ENCODE measurements around the gene SHROOM3.
"Not testable (repeated sequence)": the region's sequence is repeated elsewhere in the genome, so short reads cannot be mapped to it uniquely, and the experiment has no call there.

The SHROOM3 gene

DNA sequence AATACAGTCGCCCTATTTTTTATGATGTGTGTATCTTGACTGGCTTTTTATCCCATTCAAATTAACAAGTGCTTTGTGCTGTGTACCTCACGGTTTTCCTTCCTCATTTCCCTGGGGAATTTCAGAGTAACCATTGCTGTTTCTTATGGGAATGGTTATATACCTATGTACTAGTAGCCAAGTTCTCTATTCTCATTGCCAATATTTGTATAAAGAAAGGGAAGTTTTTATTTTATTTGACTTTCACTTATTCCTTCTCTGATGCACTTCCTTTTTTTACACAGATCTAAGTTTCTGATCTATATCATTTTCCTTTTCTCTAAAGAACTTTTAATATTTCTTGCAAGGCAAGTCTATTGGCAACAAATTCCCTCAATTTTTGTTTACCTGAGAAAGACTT, 281.6 kb downstream of the SHROOM3 start:
- DNase-seq (ENCODE audit: low read depth, low spot score): no peak
- TF ChIP-seq YY1 (IDR thresholded peaks at IDR 0.05; ENCODE audit: insufficient read depth, insufficient read length) (no peak), ZNF274 (IDR thresholded peaks at IDR 0.05; ENCODE audit: low read depth, low read length) (no peak), SUZ12 (IDR thresholded peaks at IDR 0.05; ENCODE audit: extremely low read depth, insufficient read depth, insufficient read length) (no peak)

DNA sequence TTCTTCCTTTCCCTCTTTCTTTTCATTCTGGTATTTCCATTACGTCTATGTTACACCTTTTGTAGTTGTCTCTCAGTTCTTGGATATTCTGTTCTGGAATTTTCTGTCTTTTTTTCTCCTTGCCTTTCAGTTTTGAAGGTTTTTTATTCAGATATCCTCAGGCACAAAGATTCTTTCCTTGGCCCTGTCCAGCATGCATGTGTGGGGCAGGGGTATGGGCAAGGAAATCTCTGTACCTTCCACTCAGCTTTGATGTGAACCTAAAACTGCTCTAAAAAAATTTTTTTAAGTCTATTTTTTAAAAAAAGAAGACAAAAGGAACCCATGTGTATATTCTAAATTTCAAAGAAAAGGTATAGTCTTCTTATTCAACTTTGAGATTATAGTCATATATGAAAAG, 282.4 kb downstream of the SHROOM3 start:
- no peak for TF ChIP-seq YY1 (IDR thresholded peaks at IDR 0.05; ENCODE audit: insufficient read depth, insufficient read length)
- no peak for TF ChIP-seq SUZ12 (IDR thresholded peaks at IDR 0.05; ENCODE audit: extremely low read depth, insufficient read depth, insufficient read length)
- TF ChIP-seq ZNF274 (IDR thresholded peaks at IDR 0.05; ENCODE audit: low read depth, low read length): no peak
- no peak for DNase-seq (ENCODE audit: low read depth, low spot score)
- Histone ChIP-seq H3K9me3 (ENCODE audit: insufficient read depth, low read length) (no peaks in the 10 kb centered on the region), H3K27me3 (ENCODE audit: insufficient read depth, insufficient read length) (no peaks in the 10 kb centered on the region), H3K4me3 (ENCODE audit: insufficient read length, low read depth) (no peak overlapping the region), H3K9ac (ENCODE audit: insufficient read length, low read depth) (no peak overlapping the region), H3K36me3 (ENCODE audit: insufficient read depth, insufficient read length, low read length) (peaks cover 8% of the 10 kb centered on the region), H3K4me1 (ENCODE audit: insufficient read depth, insufficient read length) (no peaks in the 10 kb centered on the region)

More for the DNA sequence above, 281.6 kb downstream of the SHROOM3 start:
- Histone ChIP-seq H3K27me3 (ENCODE audit: insufficient read depth, insufficient read length) (no peaks in the 10 kb centered on the region), H3K9me3 (ENCODE audit: insufficient read depth, low read length) (no peaks in the 10 kb centered on the region), H3K36me3 (ENCODE audit: insufficient read depth, insufficient read length, low read length) (peaks cover 14% of the 10 kb centered on the region), H3K4me1 (ENCODE audit: insufficient read depth, insufficient read length) (no peaks in the 10 kb centered on the region), H3K9ac (ENCODE audit: insufficient read length, low read depth) (no peak overlapping the region), H3K4me3 (ENCODE audit: insufficient read length, low read depth) (no peak overlapping the region)

- no peak for DNase-seq (ENCODE audit: low read depth, low spot score)
- H3K36me3 ChIP-seq (ENCODE audit: insufficient read depth, insufficient read length, low read length): peaks cover 3% of the 10 kb centered on the region
- no peaks in the 10 kb centered on the region for H3K9me3 ChIP-seq (ENCODE audit: insufficient read depth, low read length)
- no peaks in the 10 kb centered on the region for H3K4me1 ChIP-seq (ENCODE audit: insufficient read depth, insufficient read length)
- TF ChIP-seq ZNF274 (IDR thresholded peaks at IDR 0.05; ENCODE audit: low read depth, low read length) (no peak), SUZ12 (IDR thresholded peaks at IDR 0.05; ENCODE audit: extremely low read depth, insufficient read depth, insufficient read length) (no peak), YY1 (IDR thresholded peaks at IDR 0.05; ENCODE audit: insufficient read depth, insufficient read length) (no peak)
- no peak overlapping the region for H3K4me3 ChIP-seq (ENCODE audit: insufficient read length, low read depth)
- H3K9ac ChIP-seq (ENCODE audit: insufficient read length, low read depth): no peak overlapping the region
- H3K27me3 ChIP-seq (ENCODE audit: insufficient read depth, insufficient read length): no peaks in the 10 kb centered on the region
Observed at GRCh38 chr4:76718021-76718420, 283.0 kb downstream of the SHROOM3 start.

- Histone ChIP-seq H3K9ac (ENCODE audit: insufficient read length, low read depth) (no peak overlapping the region), H3K27me3 (ENCODE audit: insufficient read depth, insufficient read length) (no peaks in the 10 kb centered on the region), H3K36me3 (ENCODE audit: insufficient read depth, insufficient read length, low read length) (peaks cover 3% of the 10 kb centered on the region), H3K4me3 (ENCODE audit: insufficient read length, low read depth) (no peak overlapping the region), H3K9me3 (ENCODE audit: insufficient read depth, low read length) (no peaks in the 10 kb centered on the region), H3K4me1 (ENCODE audit: insufficient read depth, insufficient read length) (no peaks in the 10 kb centered on the region)
- TF ChIP-seq SUZ12 (IDR thresholded peaks at IDR 0.05; ENCODE audit: extremely low read depth, insufficient read depth, insufficient read length) (no peak), YY1 (IDR thresholded peaks at IDR 0.05; ENCODE audit: insufficient read depth, insufficient read length) (no peak), ZNF274 (IDR thresholded peaks at IDR 0.05; ENCODE audit: low read depth, low read length) (no peak)
- DNase-seq (ENCODE audit: low read depth, low spot score): no peak
Observed at GRCh38 chr4:76718831-76719230, 283.8 kb downstream of the SHROOM3 start.

- no peak overlapping the region for H3K9ac ChIP-seq (ENCODE audit: insufficient read length, low read depth)
- H3K36me3 ChIP-seq (ENCODE audit: insufficient read depth, insufficient read length, low read length): no peaks in the 10 kb centered on the region
- TF ChIP-seq YY1 (IDR thresholded peaks at IDR 0.05; ENCODE audit: insufficient read depth, insufficient read length) (no peak), SUZ12 (IDR thresholded peaks at IDR 0.05; ENCODE audit: extremely low read depth, insufficient read depth, insufficient read length) (no peak), ZNF274 (IDR thresholded peaks at IDR 0.05; ENCODE audit: low read depth, low read length) (no peak)
- no peak overlapping the region for H3K4me3 ChIP-seq (ENCODE audit: insufficient read length, low read depth)
- H3K9me3 ChIP-seq (ENCODE audit: insufficient read depth, low read length): no peaks in the 10 kb centered on the region
- H3K27me3 ChIP-seq (ENCODE audit: insufficient read depth, insufficient read length): no peaks in the 10 kb centered on the region
- DNase-seq (ENCODE audit: low read depth, low spot score): no peak
- no peaks in the 10 kb centered on the region for H3K4me1 ChIP-seq (ENCODE audit: insufficient read depth, insufficient read length)
Observed at GRCh38 chr4:76720121-76720520, 285.1 kb downstream of the SHROOM3 start.

DNA sequence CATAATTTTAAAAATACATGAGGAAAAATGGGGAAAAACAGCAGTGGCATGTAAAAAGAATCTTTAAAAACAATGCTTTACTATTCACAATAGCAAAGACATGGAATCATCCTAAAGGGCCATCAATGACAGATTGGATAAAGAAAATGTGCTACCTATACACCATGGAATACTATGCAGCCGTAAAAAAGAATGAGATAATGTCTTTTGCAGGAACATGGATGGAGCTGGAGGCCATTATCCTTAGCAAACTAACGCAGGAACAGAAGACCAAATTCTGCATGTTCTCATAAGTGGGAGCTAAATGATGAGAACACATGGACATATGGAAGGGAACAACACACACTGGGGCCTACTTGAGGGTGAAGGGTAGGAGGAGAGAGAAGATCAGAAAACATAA, 287.1 kb downstream of the SHROOM3 start:
- not testable (repeated sequence) for H3K36me3 ChIP-seq (ENCODE audit: insufficient read depth, insufficient read length, low read length); H3K9me3 ChIP-seq (ENCODE audit: insufficient read depth, low read length); H3K9ac ChIP-seq (ENCODE audit: insufficient read length, low read depth); H3K27me3 ChIP-seq (ENCODE audit: insufficient read depth, insufficient read length); H3K4me1 ChIP-seq (ENCODE audit: insufficient read depth, insufficient read length); H3K4me3 ChIP-seq (ENCODE audit: insufficient read length, low read depth); DNase-seq (ENCODE audit: low read depth, low spot score)

- H3K27me3 ChIP-seq (ENCODE audit: insufficient read depth, insufficient read length): no peaks in the 10 kb centered on the region
- no peaks in the 10 kb centered on the region for H3K4me1 ChIP-seq (ENCODE audit: insufficient read depth, insufficient read length)
- no peaks in the 10 kb centered on the region for H3K36me3 ChIP-seq (ENCODE audit: insufficient read depth, insufficient read length, low read length)
- TF ChIP-seq YY1 (IDR thresholded peaks at IDR 0.05; ENCODE audit: insufficient read depth, insufficient read length) (no peak), ZNF274 (IDR thresholded peaks at IDR 0.05; ENCODE audit: low read depth, low read length) (no peak), SUZ12 (IDR thresholded peaks at IDR 0.05; ENCODE audit: extremely low read depth, insufficient read depth, insufficient read length) (no peak)
- no peak for DNase-seq (ENCODE audit: low read depth, low spot score)
- H3K9me3 ChIP-seq (ENCODE audit: insufficient read depth, low read length): no peaks in the 10 kb centered on the region
- H3K4me3 ChIP-seq (ENCODE audit: insufficient read length, low read depth): no peak overlapping the region
- H3K9ac ChIP-seq (ENCODE audit: insufficient read length, low read depth): no peak overlapping the region
Observed at GRCh38 chr4:76722838-76723237, 287.8 kb downstream of the SHROOM3 start.

DNA sequence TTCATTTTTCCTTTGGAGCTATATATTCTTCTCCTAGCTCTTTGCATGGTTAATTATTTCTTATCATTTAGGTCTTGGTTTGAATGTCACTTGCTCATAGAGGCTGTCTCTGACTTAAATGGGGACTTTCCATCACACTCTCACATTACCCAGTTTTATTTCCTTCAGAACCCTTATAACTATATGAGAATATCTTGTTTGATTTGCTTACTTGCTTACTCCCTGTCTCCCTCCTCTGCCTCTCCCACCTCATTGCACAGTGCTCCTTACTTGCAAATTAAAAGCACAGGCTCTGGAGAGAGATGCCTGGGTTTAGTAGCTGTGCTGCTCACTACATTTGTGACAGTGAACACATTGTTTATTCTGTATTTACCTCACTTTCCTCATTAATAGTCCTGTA, 288.3 kb downstream of the SHROOM3 start:
- TF ChIP-seq ZNF274 (IDR thresholded peaks at IDR 0.05; ENCODE audit: low read depth, low read length) (no peak), YY1 (IDR thresholded peaks at IDR 0.05; ENCODE audit: insufficient read depth, insufficient read length) (no peak), SUZ12 (IDR thresholded peaks at IDR 0.05; ENCODE audit: extremely low read depth, insufficient read depth, insufficient read length) (no peak)
- Histone ChIP-seq H3K9ac (ENCODE audit: insufficient read length, low read depth) (no peak overlapping the region), H3K27me3 (ENCODE audit: insufficient read depth, insufficient read length) (no peaks in the 10 kb centered on the region), H3K36me3 (ENCODE audit: insufficient read depth, insufficient read length, low read length) (no peaks in the 10 kb centered on the region), H3K9me3 (ENCODE audit: insufficient read depth, low read length) (no peaks in the 10 kb centered on the region), H3K4me3 (ENCODE audit: insufficient read length, low read depth) (no peak overlapping the region), H3K4me1 (ENCODE audit: insufficient read depth, insufficient read length) (no peaks in the 10 kb centered on the region)
- DNase-seq (ENCODE audit: low read depth, low spot score): no peak

Measured in NT2/D1 (cell line).